A172 (cell line): ENCODE results near the gene AAMP. TPM values are rescaled to one million over a fixed set of nuclear protein-coding genes. Genes with fewer than 3 reads are reported as not detected.

ENCODE experiments used
- DNase-seq: peaks from one replicate; pipeline ENCODE4 v3.0.0-alpha.2; 2015; ENCODE audit warnings: low spot score
- total RNA-seq: library from RNA; depleted of rRNA; stranded (reverse); fragments of >200 nt; shearing (Covaris generic); gene quantifications from 2 replicates; pipeline ENCODE4 v1.2.3, GENCODE V29; 2014; rRNA removed

Gene AAMP
- total RNA-seq, 1 experiment from 2014 or later, result 217 TPM

DNA sequence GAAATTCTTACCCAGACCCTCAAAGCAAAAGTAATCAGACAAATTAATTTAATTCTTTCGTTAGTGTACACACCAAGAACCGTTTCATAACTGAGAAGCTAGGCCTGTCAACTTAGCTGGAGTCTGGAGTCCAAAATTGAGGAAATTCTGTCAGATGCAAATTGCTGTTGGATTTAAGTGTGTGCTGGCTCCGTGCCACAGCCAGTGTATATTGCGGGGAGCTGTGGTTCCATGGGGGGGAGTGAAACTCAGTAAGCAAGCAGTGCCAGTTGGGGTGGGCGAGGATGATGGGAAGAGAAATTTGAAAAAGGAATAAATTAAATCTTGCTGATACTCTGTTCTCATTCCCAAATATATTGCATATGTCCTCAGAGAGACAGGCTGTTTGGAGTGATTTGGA lies 48.9 kb downstream of the AAMP start:
- no peak for DNase-seq

DNA sequence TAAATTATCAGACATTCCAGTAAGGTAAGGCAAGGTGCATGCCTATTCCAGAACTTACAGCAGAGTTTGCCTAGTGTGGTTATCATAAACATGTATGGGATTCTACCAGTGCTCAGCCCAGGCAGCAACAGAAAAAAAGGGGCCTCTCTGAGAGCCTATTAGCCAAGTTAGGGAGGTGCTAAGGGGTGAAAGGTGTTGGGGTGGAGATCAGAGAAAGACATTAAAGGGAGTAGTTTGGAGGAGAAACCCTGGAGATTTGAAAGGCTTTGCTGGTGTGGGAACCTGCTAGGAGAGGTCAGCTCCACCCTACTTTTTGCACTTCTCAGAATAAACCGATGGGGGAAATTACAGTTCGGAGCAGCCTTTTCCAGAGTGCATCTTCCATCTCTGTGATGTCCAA lies 50.0 kb downstream of the AAMP start:
- DNase-seq, result no peak

DNA sequence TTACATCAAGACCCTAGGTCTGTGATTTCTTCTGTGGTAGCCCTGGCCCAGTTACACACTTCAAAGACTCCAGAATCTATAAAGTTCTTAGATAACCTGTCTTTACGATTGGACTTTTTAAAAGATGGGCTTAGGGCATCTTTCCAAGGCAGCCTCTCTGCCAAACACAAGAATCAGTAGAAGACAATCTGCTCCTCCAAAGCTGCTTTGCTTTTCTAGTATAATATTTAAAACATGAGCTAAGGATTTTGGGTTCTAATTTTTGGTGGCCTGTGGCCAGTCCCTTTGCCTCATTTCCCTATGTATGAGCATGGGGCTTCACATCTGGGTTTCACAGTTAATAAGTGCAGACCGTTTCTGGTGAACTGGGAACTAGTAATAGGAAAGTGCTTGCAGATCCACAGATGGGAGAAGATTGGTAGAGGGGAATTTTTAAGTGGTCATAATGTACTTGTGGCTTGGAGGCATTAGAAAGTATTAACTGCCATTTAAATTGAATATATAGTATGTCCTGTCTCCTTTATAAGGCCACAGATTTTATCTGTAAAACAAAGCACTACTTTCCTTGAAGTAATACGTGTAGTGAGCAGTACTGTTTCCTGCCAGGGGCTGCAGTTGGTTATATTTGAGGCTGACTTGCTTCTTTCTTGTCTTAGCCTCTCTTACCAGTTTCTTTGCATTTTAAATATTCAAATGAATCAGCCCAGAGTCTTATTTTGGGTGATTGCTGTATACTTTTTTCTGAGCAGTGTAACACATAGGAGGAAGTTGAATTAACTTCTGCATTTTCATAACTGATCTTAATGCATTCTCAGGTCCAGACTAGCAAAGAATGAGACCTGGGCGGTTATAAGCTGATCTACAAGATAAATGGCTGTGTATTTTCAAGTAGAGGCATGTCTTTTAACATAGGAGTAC lies 51.4 kb downstream of the AAMP start:
- no peak for DNase-seq

DNA sequence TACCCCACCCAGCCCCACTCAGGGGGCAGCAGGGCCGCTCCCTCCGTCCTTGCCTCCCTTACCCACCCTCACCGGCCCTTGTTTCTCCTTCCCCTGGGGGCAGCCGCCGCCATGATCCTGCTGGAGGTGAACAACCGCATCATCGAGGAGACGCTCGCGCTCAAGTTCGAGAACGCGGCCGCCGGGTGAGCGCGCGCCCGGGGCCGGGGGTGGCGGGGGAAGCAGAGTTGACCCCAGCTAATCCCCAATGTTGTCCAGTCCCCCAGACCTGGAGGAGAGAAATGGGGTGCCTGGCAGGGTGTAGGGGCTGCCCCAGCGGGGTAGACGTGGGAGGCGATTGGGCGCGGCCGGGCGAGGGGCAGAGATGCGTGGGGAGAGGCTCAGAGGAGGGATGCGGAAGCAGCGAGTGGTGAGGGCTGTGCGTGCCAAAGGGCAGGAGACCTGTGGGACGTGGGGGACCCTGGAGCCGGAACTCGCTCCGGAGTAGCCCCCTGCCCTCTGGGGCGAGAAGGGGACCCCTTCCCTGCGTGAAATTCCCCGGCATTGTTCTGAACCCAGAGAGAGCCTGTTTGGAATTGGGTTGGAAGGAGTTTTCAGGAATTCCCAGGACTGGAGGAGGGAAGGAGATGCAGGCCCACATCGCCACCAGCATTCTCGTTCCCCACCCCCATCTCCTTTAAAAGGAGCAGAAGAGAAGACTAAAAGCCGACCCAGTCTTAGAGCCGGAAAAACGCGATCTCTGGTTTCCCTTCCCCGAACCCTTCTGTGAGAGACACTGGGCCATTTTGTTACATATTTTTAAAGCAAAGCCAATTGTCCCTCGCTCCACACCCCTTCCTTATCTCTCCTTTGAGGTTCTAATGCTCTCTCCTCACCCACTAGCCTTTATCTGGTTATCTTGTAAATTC lies 52.3 kb downstream of the AAMP start:
- peak; percentile 32 for DNase-seq

DNA sequence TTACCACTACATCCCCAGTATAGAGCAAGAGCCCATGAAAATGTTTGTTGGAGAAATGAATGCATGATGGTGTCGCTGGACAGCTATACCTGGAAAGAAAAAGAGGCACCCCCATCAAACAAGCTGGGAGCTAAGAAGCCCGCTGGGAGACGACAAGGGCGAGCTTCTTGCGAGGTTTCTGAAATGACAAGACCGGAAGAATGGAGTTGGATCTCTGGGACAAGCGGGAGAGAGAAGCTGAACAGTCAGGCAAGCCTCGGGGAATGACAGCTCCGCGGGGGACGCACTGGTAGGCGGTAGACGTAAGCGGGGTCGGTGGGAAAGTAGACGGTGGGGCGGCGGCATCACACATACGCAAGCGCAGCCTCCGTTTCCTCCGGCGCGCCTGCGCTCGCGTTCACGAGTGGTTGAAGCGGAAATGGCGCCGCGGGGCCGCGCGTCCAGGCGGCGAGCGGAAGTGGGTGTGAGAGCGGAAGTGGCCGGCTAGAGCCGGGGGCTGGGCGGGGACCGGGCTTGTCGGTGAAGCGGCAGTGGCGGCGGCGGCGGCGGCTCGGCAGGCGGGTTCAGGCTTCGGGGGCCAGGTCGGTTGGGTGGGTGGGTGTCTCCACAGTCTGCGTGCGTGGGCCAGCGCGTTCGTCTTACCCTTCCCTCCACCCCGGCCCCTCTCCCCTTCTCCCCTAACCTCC lies 53.1 kb downstream of the AAMP start, which contains the start of gene ARPC2:
Gene ARPC2 (plus strand): TSS at position 516 of the 686 bp plus-strand sequence. CDS start 282 bp downstream, outside the sequence.
- DNase-seq, result peak; percentile 85

DNA sequence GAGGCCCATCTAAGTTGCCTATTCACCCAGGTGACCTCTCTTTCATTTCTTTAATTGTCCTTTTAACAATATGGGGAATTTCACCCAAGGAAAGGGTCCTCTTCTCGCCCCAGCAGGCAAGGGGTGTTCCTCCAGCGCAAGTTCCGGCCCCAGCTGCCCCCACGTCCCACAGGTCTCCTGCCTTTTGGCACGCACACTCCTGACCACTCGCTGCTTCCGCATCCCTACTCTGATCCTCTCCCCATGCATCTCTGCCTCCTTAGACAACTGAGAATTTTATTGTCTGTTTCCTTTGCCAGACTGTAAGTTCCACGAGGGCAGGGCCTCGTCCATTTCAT lies 53.6 kb downstream of the AAMP start:
- DNase-seq, result no peak

Other genes with a start within 250 kb of the AAMP start
- not detected in 2 replicates for gene RUFY4, start 200.9 kb downstream of the AAMP start, total RNA-seq
- gene CXCR2, start 144.1 kb downstream of the AAMP start, total RNA-seq, result 0.17 TPM in 1 of 2 replicates, not detected in the other
- gene CXCR1, start 103.2 kb downstream of the AAMP start, total RNA-seq, result not detected in 2 replicates
- 489 and 514 TPM in 2 replicates for gene ARPC2, start 52.9 kb downstream of the AAMP start, total RNA-seq
- not detected in 2 replicates for gene GPBAR1, start 9.1 kb downstream of the AAMP start, total RNA-seq
- 68.9 and 78.6 TPM in 2 replicates for gene PNKD, start 382 bp upstream of the AAMP start, total RNA-seq
- 154 and 170 TPM in 2 replicates for gene TMBIM1, start 22.4 kb upstream of the AAMP start, total RNA-seq
- not detected in 2 replicates for gene CATIP, start 86.7 kb upstream of the AAMP start, total RNA-seq
- gene SLC11A1, start 112.1 kb upstream of the AAMP start, total RNA-seq, result 0.19 TPM in 1 of 2 replicates, not detected in the other
- gene CTDSP1, start 129.7 kb upstream of the AAMP start, total RNA-seq, result 44.9 and 65.3 TPM in 2 replicates
- gene VIL1, start 149.0 kb upstream of the AAMP start, total RNA-seq, result not detected in 2 replicates